Neural progenitor cell (in vitro differentiated cells): ENCODE results near the gene PAX7. TPM values are rescaled to one million over a fixed set of nuclear protein-coding genes. Genes with fewer than 3 reads are reported as not detected.

Experiments
- DNase-seq: peaks from one replicate; pipeline ENCODE4 v3.0.0-alpha.2; 2016; ENCODE audit warnings: low spot score
- H2AFZ ChIP-seq: fragments of 200-600 bp; sonication (generic); replicated peaks from 2 replicates; pipeline ENCODE4 v1.6.1; 2016; ENCODE audit warnings: antibody characterized with exemption
- H3F3A ChIP-seq: fragments of 200-600 bp; sonication (generic); 2 replicates; pipeline ENCODE4 v1.6.1; 2016; ENCODE audit warnings: antibody characterized with exemption, low read depth
- H3K27ac ChIP-seq: fragments of 200-600 bp; sonication (generic); 2 replicates; pipeline ENCODE4 v1.5.1; 2016; ENCODE audit warnings: mild to moderate bottlenecking
- H3K27me3 ChIP-seq: fragments of 200-600 bp; sonication (generic); 2 replicates; pipeline ENCODE4 v1.6.1; 2016; ENCODE audit warnings: mild to moderate bottlenecking, moderate library complexity
- H3K36me3 ChIP-seq: fragments of 200-600 bp; sonication (generic); 2 replicates; pipeline ENCODE4 v1.5.1; 2016
- H3K4me1 ChIP-seq: fragments of 200-600 bp; sonication (generic); 2 replicates; pipeline ENCODE4 v1.6.1; 2016; ENCODE audit warnings: mixed run types
- H3K4me2 ChIP-seq: fragments of 200-600 bp; sonication (generic); 2 replicates; pipeline ENCODE4 v1.6.1; 2016
- H3K4me3 ChIP-seq: fragments of 200-600 bp; sonication (generic); 2 replicates; pipeline ENCODE4 v1.5.1; 2016
- H3K79me2 ChIP-seq: fragments of 200-600 bp; sonication (generic); 2 replicates; pipeline ENCODE4 v1.6.1; 2016; ENCODE audit warnings: low read depth
- H3K9ac ChIP-seq: fragments of 200-600 bp; sonication (generic); 2 replicates; pipeline ENCODE4 v1.6.1; 2016
- H3K9me3 ChIP-seq: fragments of 200-600 bp; sonication (generic); 2 replicates; pipeline ENCODE4 v1.5.1; 2016; ENCODE audit warnings: low read depth
- H4K20me1 ChIP-seq: fragments of 200-600 bp; sonication (generic); 2 replicates; pipeline ENCODE4 v1.6.1; 2016; ENCODE audit warnings: low read depth
- H3K27ac Mint-ChIP-seq: 3 replicates; pipeline ENCODE4 v1.8.0; 2021; ENCODE audit warnings: mixed read lengths
- H3K27me3 Mint-ChIP-seq: 2 replicates; pipeline ENCODE4 v1.8.0; 2022; ENCODE audit warnings: low read depth, mild to moderate bottlenecking, inconsistent platforms, moderate library complexity, mixed read lengths; ENCODE audit not compliant: insufficient read depth
- H3K36me3 Mint-ChIP-seq: 3 replicates; pipeline ENCODE4 v1.8.0; 2021; ENCODE audit warnings: mixed read lengths
- H3K4me1 Mint-ChIP-seq: 3 replicates; pipeline ENCODE4 v1.8.0; 2021; ENCODE audit warnings: mixed read lengths
- H3K4me3 Mint-ChIP-seq: 3 replicates; pipeline ENCODE4 v1.8.0; 2021; ENCODE audit warnings: mild to moderate bottlenecking, moderate library complexity, mixed read lengths
- H3K9me3 Mint-ChIP-seq: 3 replicates; pipeline ENCODE4 v1.8.0; 2020; ENCODE audit warnings: mixed read lengths
- EZH2 ChIP-seq: fragments of 200-600 bp; sonication (generic); IDR thresholded peaks from 2 replicates; pipeline ENCODE4 v1.6.1; 2017; ENCODE audit warnings: antibody characterized with exemption, mild to moderate bottlenecking, moderate library complexity
- EZH2phosphoT487 ChIP-seq: fragments of 200-600 bp; sonication (generic); IDR thresholded peaks from 2 replicates; pipeline ENCODE4 v1.6.1; 2017; ENCODE audit warnings: antibody characterized with exemption
- total RNA-seq: library from RNA; depleted of rRNA; stranded (reverse); fragments of >200 nt; gene quantifications from 2 replicates; pipeline ENCODE4 v1.2.3, GENCODE V29; 2015; ENCODE audit warnings: low replicate concordance
- TF ChIP-seq, protein P1 (sequence below): fragments of 200-600 bp; sonication (generic); IDR thresholded peaks from 2 replicates; pipeline ENCODE4 v1.5.1; 2017; ENCODE audit warnings: antibody characterized with exemption, mild to moderate bottlenecking

PAX7 gene
- total RNA-seq, 1 donor from 2014 or later: 0.06 TPM

DNA sequence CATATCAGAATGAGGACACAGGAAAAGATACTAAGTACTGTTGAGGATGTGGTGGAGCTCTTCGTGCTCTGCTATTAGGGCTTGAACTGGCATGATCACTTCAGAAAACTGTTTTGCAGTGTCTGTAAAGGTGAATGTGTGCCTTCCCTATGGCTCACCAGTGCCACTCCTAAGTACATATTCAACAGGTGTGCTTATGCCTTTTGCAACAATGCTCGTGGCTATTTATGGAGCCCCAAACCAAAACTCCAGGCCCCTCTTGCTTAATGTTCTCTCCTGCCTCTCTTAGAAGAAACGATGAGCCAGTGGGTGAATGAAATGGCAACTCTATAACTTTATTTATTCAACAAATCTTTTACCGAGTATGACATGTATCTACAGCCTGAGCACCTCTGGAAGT is 158.6 kb downstream of the PAX7 start:
- Mint-ChIP-seq H3K27ac (no peak overlapping the region), H3K9me3 (no peaks in the 10 kb centered on the region), H3K27me3 (peaks cover 6% of the 10 kb centered on the region), H3K36me3 (no peaks in the 10 kb centered on the region), H3K4me1 (peaks cover 8% of the 10 kb centered on the region), H3K4me3 (no peak overlapping the region)
- H3K4me3 ChIP-seq: no peak overlapping the region
- H3K4me2 ChIP-seq: no peak overlapping the region
- H3F3A ChIP-seq: no peaks in the 10 kb centered on the region
- DNase-seq: no peak
- TF ChIP-seq EZH2: no peak
- TF ChIP-seq, protein P1, sequence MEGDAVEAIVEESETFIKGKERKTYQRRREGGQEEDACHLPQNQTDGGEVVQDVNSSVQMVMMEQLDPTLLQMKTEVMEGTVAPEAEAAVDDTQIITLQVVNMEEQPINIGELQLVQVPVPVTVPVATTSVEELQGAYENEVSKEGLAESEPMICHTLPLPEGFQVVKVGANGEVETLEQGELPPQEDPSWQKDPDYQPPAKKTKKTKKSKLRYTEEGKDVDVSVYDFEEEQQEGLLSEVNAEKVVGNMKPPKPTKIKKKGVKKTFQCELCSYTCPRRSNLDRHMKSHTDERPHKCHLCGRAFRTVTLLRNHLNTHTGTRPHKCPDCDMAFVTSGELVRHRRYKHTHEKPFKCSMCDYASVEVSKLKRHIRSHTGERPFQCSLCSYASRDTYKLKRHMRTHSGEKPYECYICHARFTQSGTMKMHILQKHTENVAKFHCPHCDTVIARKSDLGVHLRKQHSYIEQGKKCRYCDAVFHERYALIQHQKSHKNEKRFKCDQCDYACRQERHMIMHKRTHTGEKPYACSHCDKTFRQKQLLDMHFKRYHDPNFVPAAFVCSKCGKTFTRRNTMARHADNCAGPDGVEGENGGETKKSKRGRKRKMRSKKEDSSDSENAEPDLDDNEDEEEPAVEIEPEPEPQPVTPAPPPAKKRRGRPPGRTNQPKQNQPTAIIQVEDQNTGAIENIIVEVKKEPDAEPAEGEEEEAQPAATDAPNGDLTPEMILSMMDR: no peak
- TF ChIP-seq EZH2phosphoT487: no peak
- peaks cover 19% of the 10 kb centered on the region for H3K27me3 ChIP-seq
- no peaks in the 10 kb centered on the region for H3K36me3 ChIP-seq
- H3K4me1 ChIP-seq: peaks cover 2% of the 10 kb centered on the region
- no peaks in the 10 kb centered on the region for H3K79me2 ChIP-seq
- H2AFZ ChIP-seq: no peak overlapping the region
- no peak overlapping the region for H3K27ac ChIP-seq
- no peak overlapping the region for H3K9ac ChIP-seq
- H4K20me1 ChIP-seq: no peaks in the 10 kb centered on the region
- no peaks in the 10 kb centered on the region for H3K9me3 ChIP-seq

DNA sequence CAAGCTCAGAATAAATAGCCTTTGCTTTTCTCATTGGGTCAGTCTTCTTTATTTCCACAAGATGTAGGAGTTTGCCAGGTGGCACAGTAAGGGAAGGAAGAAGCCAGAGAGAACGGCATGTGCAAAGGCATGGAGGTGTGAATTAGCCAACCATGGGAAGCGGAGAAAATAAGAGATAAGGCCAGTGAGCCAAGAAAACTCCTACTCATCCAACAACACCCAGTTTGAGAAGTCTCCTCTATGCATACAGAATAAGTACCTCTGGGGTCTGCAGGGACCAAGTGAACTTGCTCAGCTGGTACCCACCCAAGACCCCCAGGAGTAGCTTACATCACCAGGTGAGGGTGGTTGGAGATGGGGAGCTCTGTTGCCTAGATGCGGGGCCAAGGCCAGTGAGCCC is 162.1 kb downstream of the PAX7 start:
- Mint-ChIP-seq H3K27ac (no peak overlapping the region), H3K4me1 (peaks cover 17% of the 10 kb centered on the region), H3K27me3 (peaks cover 11% of the 10 kb centered on the region), H3K4me3 (no peak overlapping the region), H3K36me3 (no peaks in the 10 kb centered on the region), H3K9me3 (no peaks in the 10 kb centered on the region)
- Histone ChIP-seq H2AFZ (no peak overlapping the region), H3F3A (peaks cover 8% of the 10 kb centered on the region), H3K9me3 (no peaks in the 10 kb centered on the region), H3K4me1 (peaks cover 17% of the 10 kb centered on the region), H3K27ac (no peak overlapping the region), H3K9ac (no peak overlapping the region), H3K4me3 (no peak overlapping the region), H3K79me2 (no peaks in the 10 kb centered on the region), H4K20me1 (no peaks in the 10 kb centered on the region), H3K36me3 (no peaks in the 10 kb centered on the region), H3K27me3 (peaks cover 7% of the 10 kb centered on the region), H3K4me2 (no peak overlapping the region)
- DNase-seq: no peak
- TF ChIP-seq, protein P1: no peak
- TF ChIP-seq EZH2: no peak
- no peak for TF ChIP-seq EZH2phosphoT487

DNA sequence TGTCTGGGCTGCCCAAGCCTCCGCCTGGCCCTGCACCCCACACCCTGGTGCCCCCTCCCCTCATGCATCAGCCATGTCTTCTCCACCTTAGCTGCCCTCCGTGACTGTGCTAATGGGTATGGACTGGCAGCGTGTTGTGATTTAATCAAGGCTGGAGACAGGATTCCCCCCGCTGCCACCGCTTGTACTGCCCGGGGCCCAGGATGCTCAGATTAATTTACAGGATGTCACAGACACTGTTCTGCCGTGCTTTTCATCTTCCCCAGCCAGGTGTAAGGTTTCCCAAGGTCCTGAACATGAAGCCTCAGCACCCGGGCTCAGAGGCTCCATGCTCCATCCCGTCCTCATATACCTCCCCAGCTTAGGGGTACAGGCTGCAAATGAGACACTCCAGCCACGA is 162.5 kb downstream of the PAX7 start:
- H3K4me3 ChIP-seq: no peak overlapping the region
- no peak overlapping the region for H3K9ac ChIP-seq
- no peak for DNase-seq
- peaks cover 8% of the 10 kb centered on the region for H3F3A ChIP-seq
- H3K4me1 Mint-ChIP-seq: peaks cover 17% of the 10 kb centered on the region
- no peaks in the 10 kb centered on the region for H3K36me3 ChIP-seq
- no peak overlapping the region for H2AFZ ChIP-seq
- H3K9me3 ChIP-seq: no peaks in the 10 kb centered on the region
- no peak overlapping the region for H3K4me3 Mint-ChIP-seq
- H3K27ac Mint-ChIP-seq: no peak overlapping the region
- no peak overlapping the region for H3K27ac ChIP-seq
- TF ChIP-seq, protein P1: no peak
- TF ChIP-seq EZH2: no peak
- no peak for TF ChIP-seq EZH2phosphoT487
- H3K36me3 Mint-ChIP-seq: no peaks in the 10 kb centered on the region
- peaks cover 17% of the 10 kb centered on the region for H3K4me1 ChIP-seq
- H3K79me2 ChIP-seq: no peaks in the 10 kb centered on the region
- no peaks in the 10 kb centered on the region for H4K20me1 ChIP-seq
- H3K27me3 ChIP-seq: peaks cover 7% of the 10 kb centered on the region
- H3K9me3 Mint-ChIP-seq: no peaks in the 10 kb centered on the region
- H3K4me2 ChIP-seq: no peak overlapping the region
- H3K27me3 Mint-ChIP-seq: peaks cover 11% of the 10 kb centered on the region
